NCI-H1092 treated with DMSO at 0.1 percent for 48 hours (cell line): ENCODE measurements around the gene FBLN5.
"Not testable (repeated sequence)": the region's sequence is repeated elsewhere in the genome, so short reads cannot be mapped to it uniquely, and the experiment has no call there.

Experiments
- DNase-seq: peaks from one replicate; lab custom pipeline; 2025; lab: John Stamatoyannopoulos, UW

The FBLN5 gene

GRCh38 chr14:91904956-91905645 lies 42.4 kb downstream of the FBLN5 start:
- no peak for DNase-seq

GRCh38 chr14:91904483-91904882 lies 43.0 kb downstream of the FBLN5 start:
- DNase-seq, result no peak

- no peak for DNase-seq
These were observed 44.4 kb downstream of the FBLN5 start for GRCh38 chr14:91903070-91903469.

GRCh38 chr14:91902336-91902735 lies 45.2 kb downstream of the FBLN5 start:
- no peak for DNase-seq

- DNase-seq, result no peak
These were observed 45.9 kb downstream of the FBLN5 start for GRCh38 chr14:91901449-91902226.

GRCh38 chr14:91899806-91900205 lies 47.7 kb downstream of the FBLN5 start:
- no peak for DNase-seq

- no peak for DNase-seq
These were observed 48.3 kb downstream of the FBLN5 start for GRCh38 chr14:91899213-91899612.

GRCh38 chr14:91898372-91898771 lies 49.1 kb downstream of the FBLN5 start:
- no peak for DNase-seq

GRCh38 chr14:91897716-91898115 lies 49.8 kb downstream of the FBLN5 start:
- not testable (repeated sequence) for DNase-seq

- no peak for DNase-seq
These were observed 50.3 kb downstream of the FBLN5 start for GRCh38 chr14:91897106-91897701.

GRCh38 chr14:91896419-91896818 lies 51.1 kb downstream of the FBLN5 start:
- no peak for DNase-seq

GRCh38 chr14:91893669-91894068 lies 53.8 kb downstream of the FBLN5 start:
- DNase-seq, result no peak

- peak; percentile 26 for DNase-seq
These were observed 54.5 kb downstream of the FBLN5 start for GRCh38 chr14:91893007-91893406.

GRCh38 chr14:91891721-91892220 lies 55.7 kb downstream of the FBLN5 start:
- DNase-seq, result no peak

GRCh38 chr14:91891101-91891500 lies 56.4 kb downstream of the FBLN5 start:
- no peak for DNase-seq

GRCh38 chr14:91890291-91890749 lies 57.2 kb downstream of the FBLN5 start:
- DNase-seq, result no peak

GRCh38 chr14:91889477-91890211 lies 57.9 kb downstream of the FBLN5 start:
- no peak for DNase-seq

- no peak for DNase-seq
These were observed 58.6 kb downstream of the FBLN5 start for GRCh38 chr14:91888641-91889476.

- DNase-seq, result no peak
These were observed 60.5 kb downstream of the FBLN5 start for GRCh38 chr14:91886961-91887360.

- no peak for DNase-seq
These were observed 61.7 kb downstream of the FBLN5 start for GRCh38 chr14:91885839-91886238.

GRCh38 chr14:91885113-91885712 lies 62.3 kb downstream of the FBLN5 start:
- DNase-seq, result no peak
